ENCODE data around the gene PTPN4.
"Not testable (repeated sequence)": the region's sequence is repeated elsewhere in the genome, so short reads cannot be mapped to it uniquely, and the experiment has no call there.

PTPN4 gene

GRCh38 chr2:119801040-119801439, 41.3 kb downstream of the PTPN4 start:
- TF ChIP-seq, protein P1, sequence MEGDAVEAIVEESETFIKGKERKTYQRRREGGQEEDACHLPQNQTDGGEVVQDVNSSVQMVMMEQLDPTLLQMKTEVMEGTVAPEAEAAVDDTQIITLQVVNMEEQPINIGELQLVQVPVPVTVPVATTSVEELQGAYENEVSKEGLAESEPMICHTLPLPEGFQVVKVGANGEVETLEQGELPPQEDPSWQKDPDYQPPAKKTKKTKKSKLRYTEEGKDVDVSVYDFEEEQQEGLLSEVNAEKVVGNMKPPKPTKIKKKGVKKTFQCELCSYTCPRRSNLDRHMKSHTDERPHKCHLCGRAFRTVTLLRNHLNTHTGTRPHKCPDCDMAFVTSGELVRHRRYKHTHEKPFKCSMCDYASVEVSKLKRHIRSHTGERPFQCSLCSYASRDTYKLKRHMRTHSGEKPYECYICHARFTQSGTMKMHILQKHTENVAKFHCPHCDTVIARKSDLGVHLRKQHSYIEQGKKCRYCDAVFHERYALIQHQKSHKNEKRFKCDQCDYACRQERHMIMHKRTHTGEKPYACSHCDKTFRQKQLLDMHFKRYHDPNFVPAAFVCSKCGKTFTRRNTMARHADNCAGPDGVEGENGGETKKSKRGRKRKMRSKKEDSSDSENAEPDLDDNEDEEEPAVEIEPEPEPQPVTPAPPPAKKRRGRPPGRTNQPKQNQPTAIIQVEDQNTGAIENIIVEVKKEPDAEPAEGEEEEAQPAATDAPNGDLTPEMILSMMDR (conservative IDR thresholded peaks at IDR 0.05; ENCODE audit: low read depth, low read length) = no peak
- H3K4me3 ChIP-seq (ENCODE audit: low read depth, low read length) = no peak overlapping the region
- no peak for DNase-seq (ENCODE audit: low read depth)

- not testable (repeated sequence) for DNase-seq (ENCODE audit: low read depth); H3K4me3 ChIP-seq (ENCODE audit: low read depth, low read length)
Observed at GRCh38 chr2:119801989-119802388, 42.3 kb downstream of the PTPN4 start.

- TF ChIP-seq, protein P1 (conservative IDR thresholded peaks at IDR 0.05; ENCODE audit: low read depth, low read length) = no peak
- DNase-seq (ENCODE audit: low read depth) = no peak
- H3K4me3 ChIP-seq (ENCODE audit: low read depth, low read length) = no peak overlapping the region
Observed at GRCh38 chr2:119803101-119803500, 43.4 kb downstream of the PTPN4 start.

- not testable (repeated sequence) for H3K4me3 ChIP-seq (ENCODE audit: low read depth, low read length)
Observed at GRCh38 chr2:119804409-119804808, 44.7 kb downstream of the PTPN4 start.

GRCh38 chr2:119808516-119809147, 48.9 kb downstream of the PTPN4 start:
- H3K4me3 ChIP-seq (ENCODE audit: low read depth, low read length) = no peak overlapping the region
- TF ChIP-seq, protein P1 (conservative IDR thresholded peaks at IDR 0.05; ENCODE audit: low read depth, low read length) = no peak
- peak; percentile 13 for DNase-seq (ENCODE audit: low read depth)

More at GRCh38 chr2:119804409-119804808, 44.7 kb downstream of the PTPN4 start:
- DNase-seq (ENCODE audit: low read depth) = not testable (repeated sequence)

DNA sequence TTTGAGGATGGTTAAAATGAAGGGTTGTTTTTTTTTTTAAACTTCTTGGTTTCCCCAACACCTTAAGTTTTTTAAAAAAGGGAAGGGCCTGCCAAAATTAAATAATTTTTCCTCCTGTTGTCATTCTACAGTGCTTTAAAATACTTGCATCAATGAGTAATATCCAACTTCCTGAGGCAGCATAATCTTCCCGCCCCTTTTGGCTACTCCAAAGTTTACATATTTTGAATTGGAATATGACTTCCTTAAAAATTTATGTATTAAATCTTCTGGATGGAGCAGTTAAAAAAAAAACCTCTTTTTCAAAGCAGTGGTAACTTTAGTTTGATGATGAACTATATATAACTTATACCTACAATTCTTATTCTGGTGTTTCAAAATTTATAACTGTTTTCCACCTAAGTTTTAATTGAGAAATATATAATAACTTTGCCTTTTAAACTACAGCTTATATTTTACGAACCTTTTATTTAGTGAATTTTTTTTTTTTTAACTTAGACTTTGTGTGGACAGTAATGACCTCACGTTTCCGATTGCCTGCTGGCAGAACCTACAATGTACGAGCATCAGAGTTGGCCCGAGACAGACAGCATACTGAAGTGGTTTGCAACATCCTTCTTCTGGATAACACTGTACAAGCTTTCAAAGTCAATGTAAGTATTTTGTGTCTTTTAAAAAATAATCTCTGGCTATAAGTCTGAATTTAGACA, 49.8 kb downstream of the PTPN4 start:
- no peak overlapping the region for H3K4me3 ChIP-seq (ENCODE audit: low read depth, low read length)
- peak; percentile 90 for DNase-seq (ENCODE audit: low read depth)
- TF ChIP-seq, protein P1 (conservative IDR thresholded peaks at IDR 0.05; ENCODE audit: low read depth, low read length) = no peak

DNA sequence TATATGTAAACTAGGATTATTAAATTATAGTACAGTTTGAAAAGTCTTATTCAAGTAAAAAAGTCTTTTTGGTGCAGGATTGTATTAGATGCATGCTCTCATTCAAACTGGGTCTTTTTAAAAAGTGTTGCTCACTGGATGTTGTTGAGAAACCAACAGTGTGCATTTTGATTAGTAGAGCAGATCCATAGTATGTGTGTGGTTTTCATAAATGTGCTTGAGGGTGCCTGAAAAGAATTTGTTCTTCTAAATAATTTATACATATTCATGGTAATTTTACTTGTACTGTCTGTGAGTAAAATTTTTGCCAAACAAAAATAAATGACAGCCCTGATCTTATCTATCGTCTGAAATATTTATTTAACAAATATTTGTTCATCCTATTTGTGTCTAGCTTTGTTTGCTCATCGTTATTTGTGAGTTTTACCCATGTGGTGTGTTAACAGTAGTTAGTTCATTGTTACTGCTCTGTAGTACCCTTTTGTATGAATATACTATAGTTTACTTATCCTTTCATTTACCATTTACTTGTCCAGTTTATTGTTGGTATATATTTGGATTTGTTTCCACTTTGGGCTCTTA, 50.4 kb downstream of the PTPN4 start:
- TF ChIP-seq, protein P1 (conservative IDR thresholded peaks at IDR 0.05; ENCODE audit: low read depth, low read length) = no peak
- DNase-seq (ENCODE audit: low read depth) = peak; percentile 15
- no peak overlapping the region for H3K4me3 ChIP-seq (ENCODE audit: low read depth, low read length)

DNA sequence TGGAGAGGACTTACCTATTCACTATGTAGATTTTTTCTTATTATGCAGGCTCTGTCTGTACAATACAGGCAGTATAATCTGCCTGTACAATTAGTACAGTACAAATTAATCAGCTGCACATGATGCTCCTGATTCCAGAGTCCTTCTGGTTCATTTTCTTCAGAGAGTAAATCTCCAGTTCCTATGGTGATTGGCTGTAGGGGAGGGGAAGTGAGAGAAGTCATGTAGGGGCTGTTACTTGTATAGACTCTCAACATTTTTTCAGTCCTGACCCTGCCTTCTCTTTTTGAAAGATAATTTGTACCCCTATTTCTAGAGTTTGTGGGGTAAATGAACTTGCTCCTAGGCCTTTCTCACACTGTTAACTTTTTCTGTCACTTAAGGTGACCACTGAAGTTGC, 54.5 kb downstream of the PTPN4 start:
- TF ChIP-seq, protein P1 (conservative IDR thresholded peaks at IDR 0.05; ENCODE audit: low read depth, low read length) = no peak
- no peak for DNase-seq (ENCODE audit: low read depth)
- H3K4me3 ChIP-seq (ENCODE audit: low read depth, low read length) = no peak overlapping the region

Data from choroid plexus epithelial cell (primary cell).